ENCODE measurements around the gene RARRES2. TPM values are rescaled to one million over a fixed set of nuclear protein-coding genes. Genes with fewer than 3 reads are reported as not detected.
A peak's percentile ranks its signal among the peaks of the same experiment; 100 is the strongest.
"Not testable (repeated sequence)": the region's sequence is repeated elsewhere in the genome, so short reads cannot be mapped to it uniquely, and the experiment has no call there.

Gene RARRES2
- total and polyA plus RNA-seq, 4 donors = 25.1 to 234 (median 68.1) TPM

DNA sequence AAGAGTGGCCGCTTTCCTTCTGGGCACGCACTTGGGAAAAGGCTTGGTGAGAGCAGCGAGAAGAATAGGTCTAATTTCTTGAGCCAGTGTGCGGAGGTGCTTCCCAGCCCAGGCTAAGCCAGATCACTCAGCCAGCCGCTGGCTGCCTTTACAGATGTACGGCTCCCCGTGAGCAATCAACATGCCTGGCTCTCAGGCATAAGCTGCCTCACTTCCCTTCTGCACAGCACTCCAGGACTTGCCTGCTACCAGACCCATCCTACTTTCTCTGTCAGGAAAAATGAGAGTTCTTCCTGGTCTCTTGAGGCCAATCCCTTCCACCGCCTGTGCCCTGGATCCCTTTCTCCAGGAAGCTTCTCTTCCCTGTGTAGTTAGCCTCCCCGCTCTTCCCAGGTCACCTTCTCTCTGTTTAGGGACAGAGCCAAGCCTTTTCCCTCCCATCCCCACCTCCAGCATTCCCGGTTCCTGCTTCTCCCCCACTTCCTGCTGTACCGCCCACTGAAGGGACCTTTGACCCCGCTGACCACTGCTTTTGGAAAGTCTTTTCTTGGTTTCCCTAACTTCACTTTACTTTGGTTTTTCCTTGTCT, 17.0 kb downstream of the RARRES2 start:
- Histone ChIP-seq H3K27me3 (ENCODE audit: control insufficient read depth, insufficient read depth, low read length) (no peaks in the 10 kb centered on the region), H3K27ac (ENCODE audit: low read depth, low read length) (no peak overlapping the region), H3K36me3 (ENCODE audit: control insufficient read depth, insufficient read depth, low read length) (peaks cover 39% of the 10 kb centered on the region), H3K9me3 (ENCODE audit: control insufficient read depth, insufficient read depth, low read length) (no peaks in the 10 kb centered on the region), H3K4me1 (ENCODE audit: control insufficient read depth, insufficient read depth, low read length) (peaks cover 24% of the 10 kb centered on the region), H3K4me3 (ENCODE audit: low read depth, low read length) (peak overlapping the region; percentile 47)
- WGBS (ENCODE audit: insufficient coverage) = 54% methylated on average over 12 of the region's 12 CpGs
- DNase-seq (ENCODE audit: low read depth in 4 of 6, low spot score in 6 of 6) = no peak

DNA sequence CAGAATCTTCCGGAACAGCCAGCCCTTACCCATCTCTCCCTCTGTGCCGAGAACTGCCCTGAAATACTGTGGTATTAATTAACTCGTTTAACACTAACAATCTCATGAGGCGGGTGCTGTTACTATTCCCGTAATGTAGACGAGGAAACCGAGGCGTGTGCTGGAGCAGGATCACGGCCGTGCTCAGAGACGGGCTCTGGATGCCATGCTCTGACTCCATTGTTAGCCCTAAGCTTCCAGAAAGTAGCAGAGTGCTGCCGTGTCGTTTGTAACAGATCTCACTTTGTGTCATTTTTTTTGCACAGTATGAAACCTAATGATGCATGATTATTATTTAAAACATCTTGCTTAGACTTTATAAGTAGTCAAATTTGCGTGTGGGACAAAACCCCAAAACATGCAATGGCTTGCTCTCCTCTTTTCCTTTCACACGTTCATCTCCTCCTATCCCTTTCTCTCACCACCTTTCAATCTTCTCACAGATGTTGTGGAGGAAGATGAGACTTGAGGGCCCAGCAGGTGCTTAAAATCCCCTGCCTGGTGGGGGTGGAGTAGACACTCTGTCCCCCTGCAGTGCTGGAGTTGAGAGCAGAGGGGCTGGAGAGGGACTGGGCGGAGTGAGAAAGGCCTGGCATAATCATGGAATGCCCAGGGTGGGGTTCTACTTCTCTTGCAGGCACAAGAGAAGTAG, 17.6 kb downstream of the RARRES2 start:
- Histone ChIP-seq H3K27ac (ENCODE audit: low read depth, low read length) (no peak overlapping the region), H3K27me3 (ENCODE audit: control insufficient read depth, insufficient read depth, low read length) (no peaks in the 10 kb centered on the region), H3K4me1 (ENCODE audit: control insufficient read depth, insufficient read depth, low read length) (peaks cover 24% of the 10 kb centered on the region), H3K36me3 (ENCODE audit: control insufficient read depth, insufficient read depth, low read length) (peaks cover 33% of the 10 kb centered on the region), H3K9me3 (ENCODE audit: control insufficient read depth, insufficient read depth, low read length) (no peaks in the 10 kb centered on the region), H3K4me3 (ENCODE audit: low read depth, low read length) (peak overlapping the region; percentile 47)
- WGBS (ENCODE audit: insufficient coverage) = 18% methylated on average over 8 of the region's 16 CpGs
- DNase-seq (ENCODE audit: low read depth in 4 of 6, low spot score in 6 of 6) = peak in 2 of 6 donors; percentile 46 to 59

DNA sequence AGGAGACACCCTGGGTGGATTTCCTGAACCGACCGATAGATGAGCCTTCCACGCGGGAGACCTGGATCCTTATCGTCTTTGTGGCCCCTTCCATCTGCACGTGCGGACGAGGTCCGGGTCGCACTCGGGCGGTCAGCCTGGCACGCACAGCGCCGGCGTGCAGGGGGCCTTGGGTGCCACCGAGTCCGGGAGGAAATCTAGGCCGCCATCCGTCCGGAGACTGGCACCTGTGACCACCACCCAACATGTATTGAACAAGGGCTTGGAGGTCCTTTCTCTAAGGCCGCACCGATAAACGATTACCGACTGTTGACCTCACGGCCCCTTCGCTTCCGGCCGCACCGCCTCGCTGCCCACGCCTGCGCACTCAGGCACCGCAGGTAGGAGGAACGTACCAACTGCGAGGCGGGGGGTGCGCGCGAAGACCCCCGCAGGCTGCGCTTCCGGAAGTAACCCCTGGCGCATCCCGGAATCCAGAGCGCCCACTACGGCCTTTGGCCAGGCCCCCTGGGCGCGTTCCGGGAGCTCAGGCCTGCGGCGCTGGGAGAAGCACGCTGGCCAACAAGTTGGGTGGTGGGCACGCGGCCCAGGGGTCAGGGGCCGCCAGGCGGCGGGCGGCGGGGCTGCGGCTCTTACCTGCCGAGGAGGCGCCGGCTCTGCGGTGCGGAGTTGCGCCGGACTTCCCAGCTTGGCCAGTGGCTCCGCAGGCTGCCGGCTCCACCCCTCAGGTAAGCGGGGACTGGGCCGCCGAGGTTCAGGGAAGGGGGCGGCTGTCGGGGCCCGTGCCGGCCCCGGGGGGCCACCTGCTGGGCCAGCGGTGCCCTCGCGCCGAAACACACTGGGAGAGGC, 18.4 kb downstream of the RARRES2 start, which contains the start of the genes ACTR3C and LRRC61:
ACTR3C (minus strand) TSS at position 713 of the 849 bp plus-strand sequence. CDS start 28,249 bp downstream, outside the sequence.
LRRC61 (plus strand) TSS at position 523 of the 849 bp plus-strand sequence. CDS start 13,507 bp downstream, outside the sequence.
- peaks cover 24% of the 10 kb centered on the region for H3K4me1 ChIP-seq (ENCODE audit: control insufficient read depth, insufficient read depth, low read length)
- H3K36me3 ChIP-seq (ENCODE audit: control insufficient read depth, insufficient read depth, low read length) = peaks cover 27% of the 10 kb centered on the region
- peak in 5 of 6 donors; percentile 62 to 95 (median 70) for DNase-seq (ENCODE audit: low read depth in 4 of 6, low spot score in 6 of 6)
- H3K4me3 ChIP-seq (ENCODE audit: low read depth, low read length) = peak within 1 kb of the TSS; percentile 47
- no peaks in the 10 kb centered on the region for H3K27me3 ChIP-seq (ENCODE audit: control insufficient read depth, insufficient read depth, low read length)
- 9% methylated on average over 82 of the region's 82 CpGs for WGBS (ENCODE audit: insufficient coverage)
- no peak within 1 kb of the TSS for H3K27ac ChIP-seq (ENCODE audit: low read depth, low read length)
- H3K9me3 ChIP-seq (ENCODE audit: control insufficient read depth, insufficient read depth, low read length) = no peaks in the 10 kb centered on the region

DNA sequence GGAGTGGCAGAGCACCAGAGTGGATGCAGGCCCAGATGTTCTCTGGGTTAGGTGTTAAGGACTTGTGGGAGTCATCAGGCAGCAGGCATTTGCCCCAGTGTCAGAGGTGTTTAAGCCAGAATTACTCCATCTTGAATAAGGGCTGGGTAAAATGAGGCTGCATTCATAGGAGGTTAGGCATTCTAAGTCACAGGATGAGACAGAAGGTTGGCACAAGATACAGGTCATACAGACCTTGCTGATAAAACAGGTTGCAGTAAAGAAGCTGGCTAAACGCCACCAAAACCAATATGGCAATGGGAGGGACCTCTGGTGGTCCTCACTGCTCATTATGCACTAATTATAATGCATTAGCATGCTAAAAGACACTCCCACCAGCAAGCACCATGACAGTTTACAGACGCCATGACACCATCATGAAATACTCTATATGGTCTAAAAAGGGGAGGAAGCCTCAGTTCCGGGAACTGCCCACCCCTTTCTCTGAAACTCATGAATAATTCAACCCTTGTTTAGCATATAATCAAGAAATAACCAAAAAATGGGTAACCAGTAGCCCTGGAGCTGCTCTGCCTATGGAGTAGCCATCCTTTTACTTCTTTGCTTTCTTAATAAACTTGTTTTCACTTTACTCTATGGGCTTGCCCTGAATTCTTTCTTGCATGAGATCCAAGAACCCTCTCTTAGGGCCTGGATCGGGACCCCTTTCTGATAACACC, 19.2 kb downstream of the RARRES2 start:
- WGBS (ENCODE audit: insufficient coverage) = 66% methylated on average over 2 of the region's 4 CpGs
- no peak overlapping the region for H3K27ac ChIP-seq (ENCODE audit: low read depth, low read length)
- peak in 2 of 6 donors; percentile 40 to 51 for DNase-seq (ENCODE audit: low read depth in 4 of 6, low spot score in 6 of 6)

DNA sequence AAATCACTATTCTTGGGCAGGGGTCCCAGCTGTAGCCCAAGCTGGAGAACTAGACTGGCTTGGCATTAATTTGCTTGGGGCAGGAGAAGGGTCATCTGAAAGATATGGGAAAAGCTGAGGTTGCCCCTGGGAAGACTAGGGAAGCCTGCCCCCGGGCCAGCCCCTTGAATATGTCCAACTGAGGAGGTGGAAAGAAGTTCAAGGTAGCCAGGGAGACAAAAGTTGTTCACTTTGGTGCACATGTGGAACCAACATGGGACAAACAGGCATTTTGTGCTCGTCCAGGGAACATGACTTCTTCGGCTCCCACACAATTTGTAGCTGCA, 19.7 kb downstream of the RARRES2 start:
- DNase-seq (ENCODE audit: low read depth in 4 of 6, low spot score in 6 of 6) = no peak
- Histone ChIP-seq H3K4me1 (ENCODE audit: control insufficient read depth, insufficient read depth, low read length) (peaks cover 24% of the 10 kb centered on the region), H3K4me3 (ENCODE audit: low read depth, low read length) (no peak overlapping the region), H3K27me3 (ENCODE audit: control insufficient read depth, insufficient read depth, low read length) (no peaks in the 10 kb centered on the region), H3K27ac (ENCODE audit: low read depth, low read length) (no peak overlapping the region), H3K9me3 (ENCODE audit: control insufficient read depth, insufficient read depth, low read length) (no peaks in the 10 kb centered on the region), H3K36me3 (ENCODE audit: control insufficient read depth, insufficient read depth, low read length) (peaks cover 18% of the 10 kb centered on the region)
- WGBS (ENCODE audit: insufficient coverage) = 100% methylated on average over 3 of the region's 3 CpGs

More for the DNA sequence above, 19.2 kb downstream of the RARRES2 start:
- H3K4me3 ChIP-seq (ENCODE audit: low read depth, low read length) = peak overlapping the region; percentile 47
- H3K27me3 ChIP-seq (ENCODE audit: control insufficient read depth, insufficient read depth, low read length) = no peaks in the 10 kb centered on the region
- H3K4me1 ChIP-seq (ENCODE audit: control insufficient read depth, insufficient read depth, low read length) = peaks cover 24% of the 10 kb centered on the region
- H3K36me3 ChIP-seq (ENCODE audit: control insufficient read depth, insufficient read depth, low read length) = peaks cover 22% of the 10 kb centered on the region
- no peaks in the 10 kb centered on the region for H3K9me3 ChIP-seq (ENCODE audit: control insufficient read depth, insufficient read depth, low read length)

DNA sequence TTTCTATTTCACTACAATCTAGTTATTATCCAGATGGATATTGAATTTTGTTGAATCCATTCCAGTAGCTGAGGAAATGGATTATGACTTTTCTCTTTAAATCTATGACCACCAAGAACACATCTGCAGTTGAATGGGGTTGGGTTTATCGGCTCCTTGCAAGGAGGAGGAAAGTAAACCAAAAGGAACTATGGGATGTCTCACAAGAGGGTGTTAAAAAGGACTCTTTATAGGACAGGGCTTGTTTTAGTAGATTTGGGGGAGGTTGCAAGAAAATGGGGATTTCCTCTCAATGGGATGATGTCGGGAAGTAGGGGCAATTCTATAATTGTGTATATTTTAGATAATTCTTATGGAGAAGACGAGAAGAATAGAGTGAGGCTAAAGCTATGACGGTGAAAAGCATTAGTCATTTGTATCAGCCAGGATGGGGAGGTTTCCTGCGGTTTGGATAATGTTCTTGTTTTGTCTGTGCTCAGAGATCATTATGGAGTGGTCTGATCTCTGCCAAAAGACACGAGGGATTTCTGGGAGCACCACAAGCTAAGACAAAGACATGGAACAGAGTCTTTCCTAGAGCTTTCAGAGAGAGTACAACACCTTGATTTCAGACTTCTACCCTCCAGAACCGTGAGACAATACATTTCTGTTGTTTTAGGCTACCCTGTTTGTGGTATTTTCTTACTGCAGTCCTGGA, 23.5 kb downstream of the RARRES2 start:
- DNase-seq (ENCODE audit: low read depth in 4 of 6, low spot score in 6 of 6) = no peak
- Histone ChIP-seq H3K4me3 (ENCODE audit: low read depth, low read length) (no peak overlapping the region), H3K4me1 (ENCODE audit: control insufficient read depth, insufficient read depth, low read length) (peaks cover 4% of the 10 kb centered on the region), H3K27ac (ENCODE audit: low read depth, low read length) (no peak overlapping the region), H3K36me3 (ENCODE audit: control insufficient read depth, insufficient read depth, low read length) (no peaks in the 10 kb centered on the region), H3K27me3 (ENCODE audit: control insufficient read depth, insufficient read depth, low read length) (no peaks in the 10 kb centered on the region), H3K9me3 (ENCODE audit: control insufficient read depth, insufficient read depth, low read length) (no peaks in the 10 kb centered on the region)
- 42% methylated on average over 6 of the region's 7 CpGs for WGBS (ENCODE audit: insufficient coverage)

DNA sequence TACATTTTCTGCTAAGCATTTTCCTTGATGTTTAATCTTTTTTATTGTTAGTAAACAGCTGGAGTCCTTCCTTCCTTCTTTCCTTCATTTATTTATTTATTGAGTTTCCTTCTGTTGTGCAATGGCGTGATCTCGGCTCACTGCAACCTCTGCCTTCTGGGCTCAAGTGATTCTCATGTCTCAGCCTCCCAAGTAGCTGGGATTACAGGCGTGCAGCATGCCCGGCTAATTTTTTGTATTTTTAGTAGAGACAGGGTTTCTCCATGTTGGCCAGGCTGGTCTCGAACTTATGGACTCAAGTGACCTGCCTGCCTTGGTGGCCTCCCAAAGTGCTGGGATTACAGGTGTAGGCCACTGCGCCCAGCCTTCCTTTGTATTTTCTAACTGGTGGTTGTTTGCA, 24.4 kb downstream of the RARRES2 start:
- H3K4me1 ChIP-seq (ENCODE audit: control insufficient read depth, insufficient read depth, low read length); DNase-seq (ENCODE audit: low read depth in 4 of 6, low spot score in 6 of 6): not testable (repeated sequence)
- 89% methylated on average over 4 of the region's 6 CpGs for WGBS (ENCODE audit: insufficient coverage)

DNA sequence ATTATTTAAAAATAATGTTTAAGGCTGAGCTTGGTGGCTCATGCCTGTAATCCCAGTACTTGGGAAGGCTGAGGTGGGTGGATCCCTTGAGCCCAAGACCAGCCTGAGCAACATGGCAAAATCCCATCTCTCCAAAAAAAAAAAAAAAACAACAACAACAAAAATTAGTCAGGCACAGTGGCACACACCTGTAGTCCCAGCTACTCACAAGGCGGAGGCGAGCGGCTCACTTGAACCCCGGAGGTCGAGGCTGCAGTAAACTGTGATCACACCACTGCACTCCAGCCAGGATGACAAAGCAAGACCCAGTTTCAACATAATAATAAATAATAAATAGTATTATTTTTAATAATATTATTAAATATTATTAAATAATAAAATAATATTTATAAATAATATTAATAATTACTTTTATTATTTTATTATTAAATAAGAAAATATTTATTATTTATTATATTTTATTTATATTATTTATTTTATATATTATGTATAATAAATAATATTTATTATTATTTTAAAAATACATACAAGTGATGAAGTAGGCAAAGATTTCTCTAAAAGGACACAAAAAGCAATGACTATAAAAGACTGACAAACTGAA, 26.7 kb downstream of the RARRES2 start:
- no peaks in the 10 kb centered on the region for H3K27me3 ChIP-seq (ENCODE audit: control insufficient read depth, insufficient read depth, low read length)
- no peak for DNase-seq (ENCODE audit: low read depth in 4 of 6, low spot score in 6 of 6)
- H3K9me3 ChIP-seq (ENCODE audit: control insufficient read depth, insufficient read depth, low read length) = no peaks in the 10 kb centered on the region
- WGBS (ENCODE audit: insufficient coverage) = 100% methylated on average over 2 of the region's 5 CpGs
- H3K4me3 ChIP-seq (ENCODE audit: low read depth, low read length) = no peak overlapping the region
- H3K4me1 ChIP-seq (ENCODE audit: control insufficient read depth, insufficient read depth, low read length) = no peaks in the 10 kb centered on the region
- H3K36me3 ChIP-seq (ENCODE audit: control insufficient read depth, insufficient read depth, low read length) = no peaks in the 10 kb centered on the region
- H3K27ac ChIP-seq (ENCODE audit: low read depth, low read length) = no peak overlapping the region

More for the DNA sequence above, 24.4 kb downstream of the RARRES2 start:
- H3K27me3 ChIP-seq (ENCODE audit: control insufficient read depth, insufficient read depth, low read length); H3K27ac ChIP-seq (ENCODE audit: low read depth, low read length); H3K36me3 ChIP-seq (ENCODE audit: control insufficient read depth, insufficient read depth, low read length); H3K9me3 ChIP-seq (ENCODE audit: control insufficient read depth, insufficient read depth, low read length); H3K4me3 ChIP-seq (ENCODE audit: low read depth, low read length): not testable (repeated sequence)
